Common myeloid progenitor, CD34-positive (primary cell): ENCODE results near the gene GNAS-AS1.

Experiments
- CTCF ChIA-PET: fragments of 350-600 bp; sonication (Branson Sonifier 250); formaldehyde crosslinking; loops from one replicate; lab custom pipeline; 2021; ENCODE audit warnings: antibody characterized with exemption; lab: Charles Lee
- POLR2A ChIA-PET: fragments of 350-600 bp; sonication (Branson Sonifier 250); formaldehyde crosslinking; loops from one replicate; lab custom pipeline; 2021; ENCODE audit warnings: antibody characterized with exemption; lab: Charles Lee
- DNase-seq, 3 donors: peaks; one replicate each; pipeline versions ENCODE4 v3.0.0 to v3.0.0-alpha.2; 2013
- H3K27ac ChIP-seq, 2 experiments: 1 replicate in 1 of 2; 2 replicates in 1 of 2; pipeline ENCODE4 v1.7.0; 2013; ENCODE audit warnings: inconsistent platforms in 2 of 2, low read length in 2 of 2, mild to moderate bottlenecking in 2 of 2, low read depth in 1 of 2, moderate library complexity in 1 of 2; ENCODE audit not compliant: severe bottlenecking in 2 of 2, insufficient read depth in 1 of 2, poor library complexity in 1 of 2
- H3K27me3 ChIP-seq, 5 experiments: replicated peaks in 2 of 5; 1 replicate in 3 of 5; 2 replicates in 2 of 5; pipeline versions ENCODE4 v1.6.1 to v1.7.0; 2013; ENCODE audit warnings: low read length in 4 of 5, mild to moderate bottlenecking in 2 of 5, moderate library complexity in 2 of 5, inconsistent platforms in 1 of 5; ENCODE audit not compliant: insufficient read depth in 5 of 5, control insufficient read depth in 4 of 5
- H3K36me3 ChIP-seq, 4 experiments: 1 replicate in 2 of 4; 2 replicates in 2 of 4; pipeline versions ENCODE4 v1.6.1 to v1.7.0; 2013; ENCODE audit warnings: low read length in 3 of 4, control low read depth in 1 of 4, mild to moderate bottlenecking in 1 of 4; ENCODE audit not compliant: control insufficient read depth in 4 of 4, insufficient read depth in 4 of 4
- H3K4me1 ChIP-seq, 4 experiments: 1 replicate in 3 of 4; 2 replicates in 1 of 4; pipeline versions ENCODE4 v1.6.1 to v1.7.1; 2013; ENCODE audit warnings: low read length in 3 of 4, mild to moderate bottlenecking in 3 of 4, control low read depth in 1 of 4, inconsistent platforms in 1 of 4, moderate library complexity in 1 of 4; ENCODE audit not compliant: control insufficient read depth in 4 of 4, insufficient read depth in 4 of 4; ENCODE audit errors: control extremely low read depth in 1 of 4
- H3K4me3 ChIP-seq, 7 experiments: 1 replicate in 4 of 7; 2 replicates in 3 of 7; pipeline versions ENCODE4 v1.5.1 to v1.7.0; 2013; ENCODE audit warnings: mild to moderate bottlenecking in 7 of 7, low read length in 6 of 7, moderate library complexity in 6 of 7, inconsistent platforms in 2 of 7, low read depth in 2 of 7, control low read depth in 1 of 7; ENCODE audit not compliant: insufficient read depth in 4 of 7, control insufficient read depth in 1 of 7; ENCODE audit errors: extremely low read depth in 1 of 7
- H3K9me3 ChIP-seq, 5 experiments: 1 replicate in 4 of 5; 2 replicates in 1 of 5; pipeline versions ENCODE4 v1.6.1 to v1.7.1; 2013; ENCODE audit warnings: low read length in 4 of 5, mild to moderate bottlenecking in 2 of 5, inconsistent platforms in 1 of 5, low read depth in 1 of 5, moderate library complexity in 1 of 5; ENCODE audit not compliant: control insufficient read depth in 4 of 5, insufficient read depth in 2 of 5; ENCODE audit errors: control extremely low read depth in 1 of 5
- WGBS: methylation state at CpG from one replicate; pipeline ENCODE4 v1.1.5; 2013; ENCODE audit not compliant: insufficient coverage; 5-methylcytosine and 5-hydroxymethylcytosine counted together

The GNAS-AS1 gene

GRCh38 chr20:58864346-58864745 lies 13.6 kb upstream of the GNAS-AS1 start:
- Histone ChIP-seq H3K27me3 (peaks cover 0 to 24% (median 7%) of the 10 kb centered on the region in 5 experiments), H3K27ac (no peak overlapping the region), H3K36me3 (no peaks in the 10 kb centered on the region), H3K4me1 (no peaks in the 10 kb centered on the region), H3K9me3 (no peaks in the 10 kb centered on the region), H3K4me3 (no peak overlapping the region)
- DNase-seq: peak in 1 of 3 donors; percentile 34
- WGBS: 93% methylated on average over 2 of the region's 2 CpGs
- ChIA-PET CTCF (interaction anchor here (0.7 to 4.5 kb wide), 5 partner anchors 13 to 631 kb away, joined by 3 to 14 read pairs (median 3); no protein-coding TSS in a partner anchor), POLR2A (no interaction called here)

DNA sequence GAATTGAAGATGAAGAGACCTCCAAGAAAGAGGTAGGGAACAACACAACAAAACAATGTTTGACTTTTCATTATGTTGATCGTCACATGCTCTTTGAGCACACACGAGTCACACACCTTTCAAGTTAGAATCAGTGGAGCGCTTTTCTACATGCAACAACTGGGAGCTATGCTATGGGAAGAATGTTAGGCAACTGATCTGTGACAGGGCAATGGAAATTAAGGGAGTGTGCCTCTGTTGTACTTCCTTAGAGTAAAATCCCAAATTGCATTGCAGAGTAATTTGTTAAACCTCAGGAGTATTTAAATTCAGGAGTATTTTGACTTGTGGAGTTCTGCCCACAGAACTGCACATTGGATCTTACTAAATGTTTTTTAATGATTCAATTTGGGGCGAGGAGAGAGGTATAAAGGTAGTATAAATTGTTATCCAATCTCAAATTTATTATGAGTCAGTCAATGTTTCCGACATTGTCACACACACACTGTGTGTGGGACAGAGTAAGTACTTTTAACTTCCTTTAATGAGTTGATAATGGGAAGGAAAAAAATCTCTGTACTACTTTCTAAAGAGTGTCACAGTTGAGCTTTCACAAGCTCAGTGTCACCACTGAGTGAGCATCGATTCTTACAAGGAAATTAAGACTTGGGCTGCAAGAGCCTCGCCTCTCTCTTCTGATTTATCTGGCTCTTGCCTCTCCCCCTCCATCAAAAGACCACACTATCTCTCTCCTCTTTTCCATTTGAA lies 12.5 kb upstream of the GNAS-AS1 start:
- DNase-seq: no peak
- no peaks in the 10 kb centered on the region for H3K9me3 ChIP-seq
- H3K27me3 ChIP-seq: peaks cover 4 to 32% (median 10%) of the 10 kb centered on the region in 5 experiments
- CTCF ChIA-PET: interaction anchor here (1.2 to 4.5 kb wide), 3 partner anchors 13 to 632 kb away, joined by 3 to 14 read pairs (median 7); no protein-coding TSS in a partner anchor
- POLR2A ChIA-PET: no interaction called here
- 90% methylated on average over 5 of the region's 7 CpGs for WGBS
- no peaks in the 10 kb centered on the region for H3K4me1 ChIP-seq
- H3K36me3 ChIP-seq: no peaks in the 10 kb centered on the region
- no peak overlapping the region for H3K4me3 ChIP-seq
- no peak overlapping the region for H3K27ac ChIP-seq

GRCh38 chr20:58855506-58856389 lies 5.0 kb upstream of the GNAS-AS1 start:
- peaks cover 0 to 30% (median 12%) of the 10 kb centered on the region in 4 experiments for H3K4me1 ChIP-seq
- peaks cover 13 to 88% (median 20%) of the 10 kb centered on the region in 5 experiments for H3K27me3 ChIP-seq
- POLR2A ChIA-PET: no interaction called here

DNA sequence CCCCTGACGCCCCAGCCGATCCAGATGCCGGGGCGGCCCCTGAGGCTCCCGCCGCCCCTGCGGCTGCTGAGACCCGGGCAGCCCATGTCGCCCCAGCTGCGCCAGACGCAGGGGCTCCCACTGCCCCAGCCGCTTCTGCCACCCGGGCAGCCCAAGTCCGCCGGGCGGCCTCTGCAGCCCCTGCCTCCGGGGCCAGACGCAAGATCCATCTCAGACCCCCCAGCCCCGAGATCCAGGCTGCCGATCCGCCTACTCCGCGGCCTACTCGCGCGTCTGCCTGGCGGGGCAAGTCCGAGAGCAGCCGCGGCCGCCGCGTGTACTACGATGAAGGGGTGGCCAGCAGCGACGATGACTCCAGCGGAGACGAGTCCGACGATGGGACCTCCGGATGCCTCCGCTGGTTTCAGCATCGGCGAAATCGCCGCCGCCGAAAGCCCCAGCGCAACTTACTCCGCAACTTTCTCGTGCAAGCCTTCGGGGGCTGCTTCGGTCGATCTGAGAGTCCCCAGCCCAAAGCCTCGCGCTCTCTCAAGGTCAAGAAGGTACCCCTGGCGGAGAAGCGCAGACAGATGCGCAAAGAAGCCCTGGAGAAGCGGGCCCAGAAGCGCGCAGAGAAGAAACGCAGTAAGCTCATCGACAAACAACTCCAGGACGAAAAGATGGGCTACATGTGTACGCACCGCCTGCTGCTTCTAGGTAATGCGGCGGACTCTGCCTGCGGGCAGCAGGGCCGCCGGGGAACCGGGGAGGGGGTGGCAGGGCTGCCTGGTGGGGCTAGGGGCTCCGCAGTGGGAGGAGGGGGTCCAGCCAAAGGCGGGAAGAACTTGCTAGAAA lies 4.2 kb upstream of the GNAS-AS1 start:
- WGBS: 54% methylated on average over 71 of the region's 75 CpGs
- peaks cover 0 to 31% (median 13%) of the 10 kb centered on the region in 4 experiments for H3K4me1 ChIP-seq
- CTCF ChIA-PET: no interaction called here
- POLR2A ChIA-PET: no interaction called here
- peak in 1 of 3 donors; percentile 32 for DNase-seq
- H3K9me3 ChIP-seq: peaks cover 0 to 16% (median 9%) of the 10 kb centered on the region in 5 experiments
- H3K36me3 ChIP-seq: no peaks in the 10 kb centered on the region
- no peak overlapping the region for H3K27ac ChIP-seq
- H3K4me3 ChIP-seq: peak overlapping the region in 1 of 7 experiments; percentile 23
- H3K27me3 ChIP-seq: peaks cover 9 to 94% (median 25%) of the 10 kb centered on the region in 5 experiments

More at GRCh38 chr20:58855506-58856389, 5.0 kb upstream of the GNAS-AS1 start:
- CTCF ChIA-PET: no interaction called here
- 50% methylated on average over 41 of the region's 57 CpGs for WGBS
- H3K27ac ChIP-seq: no peak overlapping the region
- peak overlapping the region in 3 of 7 experiments; percentile 10 to 20 (median 19) for H3K4me3 ChIP-seq
- H3K36me3 ChIP-seq: no peaks in the 10 kb centered on the region
- DNase-seq: peak in 1 of 3 donors; percentile 24
- H3K9me3 ChIP-seq: peaks cover 0 to 16% (median 6%) of the 10 kb centered on the region in 5 experiments

- POLR2A ChIA-PET: no interaction called here
- H3K27me3 ChIP-seq: peaks cover 9 to 95% (median 31%) of the 10 kb centered on the region in 5 experiments
Measured at GRCh38 chr20:58853976-58854637, 3.4 kb upstream of the GNAS-AS1 start.

DNA sequence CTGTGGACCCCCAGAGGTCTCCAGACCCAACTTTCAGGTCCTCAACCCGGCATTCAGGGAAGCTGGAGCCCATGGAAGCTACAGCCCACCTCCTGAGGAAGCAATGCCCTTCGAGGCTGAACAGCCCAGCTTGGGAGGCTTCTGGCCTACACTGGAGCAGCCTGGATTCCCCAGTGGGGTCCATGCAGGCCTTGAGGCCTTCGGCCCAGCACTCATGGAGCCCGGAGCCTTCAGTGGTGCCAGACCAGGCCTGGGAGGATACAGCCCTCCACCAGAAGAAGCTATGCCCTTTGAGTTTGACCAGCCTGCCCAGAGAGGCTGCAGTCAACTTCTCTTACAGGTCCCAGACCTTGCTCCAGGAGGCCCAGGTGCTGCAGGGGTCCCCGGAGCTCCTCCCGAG lies 2.8 kb upstream of the GNAS-AS1 start:
- H3K4me3 ChIP-seq: no peak overlapping the region
- no peaks in the 10 kb centered on the region for H3K36me3 ChIP-seq
- no peak for DNase-seq
- H3K27me3 ChIP-seq: peaks cover 6 to 99% (median 31%) of the 10 kb centered on the region in 5 experiments
- ChIA-PET POLR2A (no interaction called here), CTCF (interaction anchor here (0.8 kb wide), 1 partner anchor 205 kb away, joined by 3 read pairs; no protein-coding TSS in a partner anchor)
- WGBS: 91% methylated on average over 5 of the region's 6 CpGs
- H3K27ac ChIP-seq: no peak overlapping the region
- peaks cover 0 to 16% (median 9%) of the 10 kb centered on the region in 5 experiments for H3K9me3 ChIP-seq
- H3K4me1 ChIP-seq: peaks cover 0 to 31% (median 13%) of the 10 kb centered on the region in 4 experiments

More at GRCh38 chr20:58853976-58854637, 3.4 kb upstream of the GNAS-AS1 start:
- CTCF ChIA-PET: interaction anchor here (0.8 kb wide), 1 partner anchor 206 kb away, joined by 3 read pairs; no protein-coding TSS in a partner anchor
- H3K4me3 ChIP-seq: no peak overlapping the region
- no peaks in the 10 kb centered on the region for H3K36me3 ChIP-seq
- peaks cover 0 to 16% (median 9%) of the 10 kb centered on the region in 5 experiments for H3K9me3 ChIP-seq
- peaks cover 0 to 31% (median 13%) of the 10 kb centered on the region in 4 experiments for H3K4me1 ChIP-seq
- no peak for DNase-seq
- H3K27ac ChIP-seq: no peak overlapping the region
- WGBS: 64% methylated on average over 62 of the region's 63 CpGs
